Esophagus muscularis mucosa (tissue), 4 donors: Measurements from ENCODE around the gene BAHCC1.

ENCODE experiments used
- CTCF ChIP-seq, 3 experiments: fragments of 200-600 bp in 2 of 3; fragments of 450-650 bp in 1 of 3; sonication (generic) in 2 of 3; IDR thresholded peaks; one replicate each; pipeline ENCODE4 v1.5.1; 2017 to 2019; ENCODE audit warnings: antibody characterized with exemption in 3 of 3, mild to moderate bottlenecking in 2 of 3, moderate library complexity in 1 of 3
- EP300 ChIP-seq: sonication (generic); formaldehyde crosslinking; IDR thresholded peaks from one replicate; pipeline ENCODE4 v1.6.1; 2017; ENCODE audit warnings: antibody characterized with exemption
- POLR2A ChIP-seq: fragments of 450-650 bp; IDR thresholded peaks from one replicate; pipeline ENCODE4 v1.6.1; 2017; ENCODE audit warnings: antibody characterized with exemption, moderate library complexity, mild to moderate bottlenecking, low read depth
- POLR2AphosphoS5 ChIP-seq, 2 donors: sonication (generic); formaldehyde crosslinking; IDR thresholded peaks; one replicate each; pipeline ENCODE4 v1.6.1; 2017; ENCODE audit warnings: antibody characterized with exemption in 2 of 2

- TF ChIP-seq CTCF (IDR thresholded peaks at IDR 0.05) (no peak), POLR2A (no peak), POLR2AphosphoS5 (IDR thresholded peaks at IDR 0.05) (peak in 1 of 2 donors; percentile 8), EP300 (no peak)
Observed at GRCh38 chr17:81396722-81397313, 1.6 kb downstream of the BAHCC1 start.
